Natural killer cell (primary cell): ENCODE measurements around the gene FOXA2. TPM values are rescaled to one million over a fixed set of nuclear protein-coding genes. Genes with fewer than 3 reads are reported as not detected.

Source experiments
- ATAC-seq, 3 donors: fragments of 150-1000 bp in 2 of 3; fragments of 200-7000 bp in 1 of 3; cut with Tn5 transposase; 1 replicate in 1 of 3; 2 replicates in 2 of 3; pipeline ENCODE4 v1.10.0; 2021; ENCODE audit warnings: mild to moderate bottlenecking in 2 of 3, moderate library complexity in 2 of 3
- DNase-seq, 2 donors: peaks; one replicate each; pipeline versions ENCODE4 v3.0.0 to v3.0.0-alpha.2; 2013 to 2021; ENCODE audit warnings: mixed read lengths in 1 of 2
- H3K27ac ChIP-seq: one replicate; pipeline ENCODE4 v1.5.1; 2013; ENCODE audit warnings: mild to moderate bottlenecking, low read length
- H3K27me3 ChIP-seq: one replicate; pipeline ENCODE4 v1.6.1; 2013; ENCODE audit warnings: low read length; ENCODE audit not compliant: control insufficient read depth, insufficient read depth
- H3K36me3 ChIP-seq: one replicate; pipeline ENCODE4 v1.6.1; 2013; ENCODE audit warnings: low read length; ENCODE audit not compliant: control insufficient read depth, insufficient read depth
- H3K4me1 ChIP-seq: one replicate; pipeline ENCODE4 v1.6.1; 2013; ENCODE audit warnings: low read length; ENCODE audit not compliant: control insufficient read depth, insufficient read depth
- H3K4me3 ChIP-seq: one replicate; pipeline ENCODE4 v1.5.1; 2013; ENCODE audit warnings: low read length
- H3K9me3 ChIP-seq: one replicate; pipeline ENCODE4 v1.6.1; 2013; ENCODE audit warnings: low read length; ENCODE audit not compliant: control insufficient read depth, insufficient read depth
- H3K27ac Mint-ChIP-seq, 2 donors: one replicate each; pipeline ENCODE4 v1.8.0; 2022; ENCODE audit warnings: mild to moderate bottlenecking in 2 of 2, mixed read lengths in 2 of 2, moderate library complexity in 1 of 2
- H3K27me3 Mint-ChIP-seq, 2 donors: one replicate each; pipeline ENCODE4 v1.8.0; 2022; ENCODE audit warnings: low read depth in 2 of 2, mixed read lengths in 2 of 2
- H3K36me3 Mint-ChIP-seq: one replicate; pipeline ENCODE4 v1.8.0; 2022; ENCODE audit warnings: mixed read lengths
- H3K4me1 Mint-ChIP-seq, 2 donors: one replicate each; pipeline ENCODE4 v1.8.0; 2022; ENCODE audit warnings: mixed read lengths in 2 of 2
- H3K4me3 Mint-ChIP-seq: one replicate; pipeline ENCODE4 v1.8.0; 2022; ENCODE audit warnings: mild to moderate bottlenecking, moderate library complexity, mixed read lengths
- H3K9me3 Mint-ChIP-seq, 2 donors: one replicate each; pipeline ENCODE4 v1.8.0; 2022; ENCODE audit warnings: mixed read lengths in 2 of 2
- CTCF ChIP-seq: fragments of 200-600 bp; IDR thresholded peaks from one replicate; pipeline ENCODE4 v1.8.0; 2022; ENCODE audit warnings: antibody characterized with exemption
- WGBS: methylation state at CpG from one replicate; pipeline ENCODE4 v1.1.7; 2013; ENCODE audit warnings: missing lambda C conversion rate; ENCODE audit not compliant: insufficient coverage; 5-methylcytosine and 5-hydroxymethylcytosine counted together
- intact Hi-C: fragments of 100-400 bp; cut with micrococcal nuclease; formaldehyde crosslinking; loops from one replicate; pipeline ENCODE4 v1.14.2; 2022
- total RNA-seq, 4 donors: library from RNA; stranded (reverse); fragments of 120-200 nt in 1 of 4; gene quantifications; one replicate each; pipeline versions ENCODE4 v1.2.3 to v1.2.4, GENCODE V29; 2013 to 2022

FOXA2 gene
- total RNA-seq, 3 donors from 2014 or later (not counting 1 experiment from before 2014, with no cell fraction given) = not detected

- Mint-ChIP-seq H3K36me3 (no peaks in the 10 kb centered on the region), H3K4me1 (no peaks in the 10 kb centered on the region), H3K27ac (no peak overlapping the region), H3K4me3 (no peak overlapping the region), H3K27me3 (peaks cover 64 to 74% of the 10 kb centered on the region in 2 donors), H3K9me3 (no peaks in the 10 kb centered on the region)
- intact Hi-C loops = no loop called here
- DNase-seq (no peak), ATAC-seq (no peak)
- H3K27me3 ChIP-seq = peaks cover 31% of the 10 kb centered on the region
- H3K27ac ChIP-seq = no peak overlapping the region
- no peaks in the 10 kb centered on the region for H3K4me1 ChIP-seq
- TF ChIP-seq CTCF = no peak
- no peaks in the 10 kb centered on the region for H3K9me3 ChIP-seq
- 13% methylated on average over 56 of the region's 56 CpGs for whole genome bisulfite sequencing
- H3K36me3 ChIP-seq = no peaks in the 10 kb centered on the region
- no peak overlapping the region for H3K4me3 ChIP-seq
These were observed 5.9 kb downstream of the FOXA2 start for GRCh38 chr20:22578221-22579118.

- Mint-ChIP-seq H3K27me3 (peaks cover 68 to 81% of the 10 kb centered on the region in 2 donors), H3K4me1 (no peaks in the 10 kb centered on the region), H3K4me3 (no peak overlapping the region), H3K36me3 (no peaks in the 10 kb centered on the region), H3K27ac (no peak overlapping the region), H3K9me3 (no peaks in the 10 kb centered on the region)
- DNase-seq (no peak), ATAC-seq (no peak)
- Histone ChIP-seq H3K9me3 (no peaks in the 10 kb centered on the region), H3K27ac (no peak overlapping the region), H3K4me3 (no peak overlapping the region), H3K4me1 (no peaks in the 10 kb centered on the region), H3K36me3 (no peaks in the 10 kb centered on the region), H3K27me3 (peaks cover 26% of the 10 kb centered on the region)
- 9% methylated on average over 44 of the region's 44 CpGs for WGBS
- intact Hi-C loops = no loop called here
- TF ChIP-seq CTCF = no peak
These were observed 6.7 kb downstream of the FOXA2 start for GRCh38 chr20:22577515-22578220.

- Mint-ChIP-seq H3K9me3 (no peaks in the 10 kb centered on the region), H3K36me3 (no peaks in the 10 kb centered on the region), H3K4me1 (no peaks in the 10 kb centered on the region), H3K4me3 (no peak overlapping the region), H3K27me3 (peaks cover 75 to 83% of the 10 kb centered on the region in 2 donors), H3K27ac (no peak overlapping the region)
- Histone ChIP-seq H3K27ac (no peak overlapping the region), H3K4me3 (no peak overlapping the region), H3K36me3 (no peaks in the 10 kb centered on the region), H3K4me1 (no peaks in the 10 kb centered on the region), H3K27me3 (peaks cover 29% of the 10 kb centered on the region), H3K9me3 (no peaks in the 10 kb centered on the region)
- ATAC-seq = no peak
- no peak for TF ChIP-seq CTCF
- DNase-seq = no peak
- 10% methylated on average over 48 of the region's 48 CpGs for WGBS
- intact Hi-C loops = no loop called here
These were observed 7.4 kb downstream of the FOXA2 start for GRCh38 chr20:22576733-22577514.
